Liver (tissue), 9 donors: ENCODE measurements around the gene DPY19L2. TPM values are rescaled to one million over a fixed set of nuclear protein-coding genes. Genes with fewer than 3 reads are reported as not detected.

Experiments
- DNase-seq: peaks from one replicate; pipeline ENCODE4 v3.0.0-alpha.2; 2017; ENCODE audit warnings: low spot score
- H3K27ac ChIP-seq, 2 donors: one replicate each; pipeline ENCODE4 v1.7.0; 2013; ENCODE audit warnings: inconsistent platforms in 2 of 2, low read length in 2 of 2, control low read depth in 1 of 2, low read depth in 1 of 2, mild to moderate bottlenecking in 1 of 2
- H3K27me3 ChIP-seq, 4 donors: one replicate each; pipeline versions ENCODE4 v1.6.1 to v1.7.0; 2013; ENCODE audit warnings: low read length in 3 of 4, inconsistent platforms in 1 of 4, mild to moderate bottlenecking in 1 of 4, moderate library complexity in 1 of 4; ENCODE audit not compliant: control insufficient read depth in 4 of 4, insufficient read depth in 4 of 4
- H3K36me3 ChIP-seq, 4 donors: one replicate each; pipeline versions ENCODE4 v1.6.1 to v1.7.0; 2013; ENCODE audit warnings: low read length in 3 of 4, mild to moderate bottlenecking in 3 of 4, low read depth in 1 of 4, moderate library complexity in 1 of 4; ENCODE audit not compliant: control insufficient read depth in 4 of 4, insufficient read depth in 3 of 4
- H3K4me1 ChIP-seq, 4 donors: one replicate each; pipeline versions ENCODE4 v1.6.1 to v1.7.0; 2013; ENCODE audit warnings: low read length in 3 of 4, mild to moderate bottlenecking in 3 of 4, moderate library complexity in 1 of 4; ENCODE audit not compliant: control insufficient read depth in 4 of 4, insufficient read depth in 4 of 4
- H3K4me3 ChIP-seq, 3 donors: one replicate each; pipeline versions ENCODE4 v1.6.1 to v1.7.0; 2013; ENCODE audit warnings: low read length in 3 of 3, control low read depth in 1 of 3, low read depth in 1 of 3, mild to moderate bottlenecking in 1 of 3
- H3K9ac ChIP-seq, 2 donors: one replicate each; pipeline ENCODE4 v1.7.0; 2013; ENCODE audit warnings: low read length in 2 of 2, mild to moderate bottlenecking in 2 of 2, moderate library complexity in 2 of 2, control low read depth in 1 of 2, low read depth in 1 of 2
- H3K9me3 ChIP-seq, 4 donors: one replicate each; pipeline versions ENCODE4 v1.6.1 to v1.7.0; 2013; ENCODE audit warnings: low read length in 3 of 4; ENCODE audit not compliant: control insufficient read depth in 4 of 4
- ATF3 ChIP-seq: IDR thresholded peaks from 2 replicates; pipeline ENCODE4 v1.6.1; 2016; ENCODE audit warnings: antibody characterized with exemption
- EGR1 ChIP-seq, 2 donors: IDR thresholded peaks; 2 replicates each; pipeline ENCODE4 v1.6.1; 2016 to 2018; ENCODE audit warnings: antibody characterized with exemption in 2 of 2, low read depth in 2 of 2
- FOXA2 ChIP-seq: IDR thresholded peaks from 2 replicates; pipeline ENCODE4 v1.6.1; 2016; ENCODE audit warnings: antibody characterized with exemption
- GABPA ChIP-seq, 2 donors: IDR thresholded peaks in 1 of 2; conservative IDR thresholded peaks in 1 of 2; 2 replicates each; pipeline ENCODE4 v1.6.1; 2016; ENCODE audit warnings: antibody characterized with exemption in 2 of 2, mild to moderate bottlenecking in 1 of 2, moderate library complexity in 1 of 2
- HNF4A ChIP-seq, 2 donors: conservative IDR thresholded peaks; 2 replicates each; pipeline ENCODE4 v1.6.1; 2016; ENCODE audit warnings: antibody characterized with exemption in 2 of 2, mild to moderate bottlenecking in 2 of 2
- HNF4G ChIP-seq: IDR thresholded peaks from 2 replicates; pipeline ENCODE4 v1.6.1; 2016; ENCODE audit warnings: antibody characterized with exemption
- JUND ChIP-seq, 2 donors: IDR thresholded peaks; 2 replicates each; pipeline ENCODE4 v1.6.1; 2016; ENCODE audit warnings: antibody characterized with exemption in 2 of 2
- NR2F2 ChIP-seq: IDR thresholded peaks from 2 replicates; pipeline ENCODE4 v1.6.1; 2016; ENCODE audit warnings: antibody characterized with exemption
- RAD21 ChIP-seq, 2 donors: IDR thresholded peaks; 2 replicates each; pipeline ENCODE4 v1.6.1; 2016; ENCODE audit warnings: antibody characterized with exemption in 2 of 2, mild to moderate bottlenecking in 2 of 2
- REST ChIP-seq: IDR thresholded peaks from 2 replicates; pipeline ENCODE4 v1.6.1; 2016; ENCODE audit warnings: antibody characterized with exemption, mild to moderate bottlenecking
- SP1 ChIP-seq: IDR thresholded peaks from 2 replicates; pipeline ENCODE4 v1.6.1; 2018; ENCODE audit warnings: antibody characterized with exemption, mild to moderate bottlenecking
- TAF1 ChIP-seq: conservative IDR thresholded peaks from 2 replicates; pipeline ENCODE4 v1.6.1; 2016; ENCODE audit warnings: antibody characterized with exemption, mild to moderate bottlenecking
- YY1 ChIP-seq: IDR thresholded peaks from 2 replicates; pipeline ENCODE4 v1.6.1; 2016; ENCODE audit warnings: antibody characterized with exemption, mild to moderate bottlenecking
- WGBS: extraction: QIAGEN DNeasy Blood & Tissue Kit; methylation state at CpG from one replicate; pipeline ENCODE4 v1.1.7; 2013; 5-methylcytosine and 5-hydroxymethylcytosine counted together
- polyA plus RNA-seq, 2 donors: library from polyadenylated mRNA; stranded (reverse) in 1 of 2; unstranded in 1 of 2; fragments of 200-250 nt in 1 of 2; fragments of >200 nt in 1 of 2; fragmentation: Nextera tagmentation in 1 of 2; extraction: Ambion mirVana in 1 of 2; gene quantifications; one replicate each; pipeline versions ENCODE4 v1.2.1 to v1.2.3, GENCODE V29; 2013 to 2015
- total RNA-seq, 2 donors: library from RNA; depleted of rRNA; stranded (reverse); fragments of >200 nt; gene quantifications; one replicate each; pipeline ENCODE4 v1.2.3, GENCODE V29; 2014
- TF ChIP-seq, protein P1 (sequence below): fragments of 150-350 bp; IDR thresholded peaks from 2 replicates; pipeline ENCODE4 v1.5.1; 2017; ENCODE audit warnings: improper control_type of control experiment, low read depth, low read length; ENCODE audit not compliant: missing input control
- TF ChIP-seq, protein P2 (sequence below): IDR thresholded peaks from 2 replicates; pipeline ENCODE4 v1.6.1; 2016; ENCODE audit warnings: antibody characterized with exemption
- TF ChIP-seq, protein P3 (sequence below): IDR thresholded peaks from 2 replicates; pipeline ENCODE4 v1.6.1; 2016; ENCODE audit warnings: antibody characterized with exemption
- donor health status: healthy.
- donor health status: healthy.
- donor health status: healthy.
- donor health status: healthy.
- donor health status: healthy.

Gene DPY19L2
- total and polyA plus RNA-seq, 4 donors: 0.13 to 2.8 (median 0.32) TPM

DNA sequence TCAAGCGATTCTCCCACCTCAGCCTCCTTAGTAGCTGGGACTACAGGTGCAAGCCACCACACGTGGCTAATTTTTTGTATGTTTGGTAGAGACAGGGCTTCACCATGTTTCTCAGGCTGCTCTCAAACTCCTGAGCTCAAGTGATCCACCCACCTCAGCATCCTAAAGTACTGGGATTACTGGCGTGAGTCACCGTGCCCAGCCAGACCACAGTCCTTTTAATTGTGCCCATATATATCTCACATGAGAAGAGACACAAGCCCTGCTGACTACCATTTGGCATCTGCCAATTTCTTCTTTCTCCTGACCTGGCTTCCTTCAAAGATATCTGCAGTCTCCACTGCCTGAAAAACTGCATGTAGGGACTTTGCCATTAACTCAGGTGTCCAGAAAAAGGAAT lies 142.5 kb downstream of the DPY19L2 start:
- Histone ChIP-seq H3K36me3 (no peaks in the 10 kb centered on the region), H3K9ac (no peak overlapping the region), H3K4me1 (no peaks in the 10 kb centered on the region), H3K4me3 (no peak overlapping the region), H3K9me3 (no peaks in the 10 kb centered on the region), H3K27ac (no peak overlapping the region), H3K27me3 (no peaks in the 10 kb centered on the region)
- WGBS: 92% methylated on average over 4 of the region's 4 CpGs
- no peak for TF ChIP-seq YY1
- no peak for TF ChIP-seq EGR1 (IDR thresholded peaks at IDR 0.05; ENCODE audit: low read depth in 2 of 2)
- TF ChIP-seq FOXA2: no peak
- TF ChIP-seq JUND (IDR thresholded peaks at IDR 0.05): no peak
- TF ChIP-seq TAF1: no peak
- TF ChIP-seq, protein P1, sequence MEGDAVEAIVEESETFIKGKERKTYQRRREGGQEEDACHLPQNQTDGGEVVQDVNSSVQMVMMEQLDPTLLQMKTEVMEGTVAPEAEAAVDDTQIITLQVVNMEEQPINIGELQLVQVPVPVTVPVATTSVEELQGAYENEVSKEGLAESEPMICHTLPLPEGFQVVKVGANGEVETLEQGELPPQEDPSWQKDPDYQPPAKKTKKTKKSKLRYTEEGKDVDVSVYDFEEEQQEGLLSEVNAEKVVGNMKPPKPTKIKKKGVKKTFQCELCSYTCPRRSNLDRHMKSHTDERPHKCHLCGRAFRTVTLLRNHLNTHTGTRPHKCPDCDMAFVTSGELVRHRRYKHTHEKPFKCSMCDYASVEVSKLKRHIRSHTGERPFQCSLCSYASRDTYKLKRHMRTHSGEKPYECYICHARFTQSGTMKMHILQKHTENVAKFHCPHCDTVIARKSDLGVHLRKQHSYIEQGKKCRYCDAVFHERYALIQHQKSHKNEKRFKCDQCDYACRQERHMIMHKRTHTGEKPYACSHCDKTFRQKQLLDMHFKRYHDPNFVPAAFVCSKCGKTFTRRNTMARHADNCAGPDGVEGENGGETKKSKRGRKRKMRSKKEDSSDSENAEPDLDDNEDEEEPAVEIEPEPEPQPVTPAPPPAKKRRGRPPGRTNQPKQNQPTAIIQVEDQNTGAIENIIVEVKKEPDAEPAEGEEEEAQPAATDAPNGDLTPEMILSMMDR: no peak
- no peak for DNase-seq

DNA sequence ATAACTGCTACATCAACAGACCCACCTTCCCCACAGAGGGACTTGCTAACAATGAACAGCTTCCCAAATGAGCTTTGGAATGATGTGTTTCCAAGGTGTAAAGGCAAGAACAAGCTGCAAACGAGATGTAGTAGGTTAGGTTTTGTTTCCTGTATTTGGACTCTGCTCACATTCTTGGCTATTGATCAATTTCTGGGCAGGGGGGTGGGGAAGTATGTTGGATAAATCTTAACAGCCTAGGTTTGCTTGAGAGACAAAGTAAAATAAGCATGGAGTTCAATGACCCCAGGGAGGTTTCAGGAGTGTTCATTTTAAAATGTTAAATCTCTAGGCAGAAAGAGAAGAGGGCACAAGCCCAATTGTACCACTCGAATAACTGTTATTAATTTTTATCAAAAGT lies 146.6 kb downstream of the DPY19L2 start:
- Histone ChIP-seq H3K36me3 (no peaks in the 10 kb centered on the region), H3K4me1 (no peaks in the 10 kb centered on the region), H3K27ac (no peak overlapping the region), H3K27me3 (no peaks in the 10 kb centered on the region), H3K9ac (no peak overlapping the region), H3K4me3 (no peak overlapping the region), H3K9me3 (no peaks in the 10 kb centered on the region)
- WGBS: 44% methylated on average over 2 of the region's 2 CpGs
- TF ChIP-seq EGR1 (IDR thresholded peaks at IDR 0.05; ENCODE audit: low read depth in 2 of 2) (no peak), GABPA (IDR thresholded peaks at IDR 0.05 in 1 of 2, conservative IDR thresholded peaks at IDR 0.05 in 1 of 2) (no peak), HNF4G (no peak), ATF3 (no peak), NR2F2 (no peak), SP1 (no peak), RAD21 (IDR thresholded peaks at IDR 0.05) (no peak), YY1 (no peak), REST (no peak), HNF4A (conservative IDR thresholded peaks at IDR 0.05) (no peak)
- TF ChIP-seq, protein P1: no peak
- TF ChIP-seq, protein P2, sequence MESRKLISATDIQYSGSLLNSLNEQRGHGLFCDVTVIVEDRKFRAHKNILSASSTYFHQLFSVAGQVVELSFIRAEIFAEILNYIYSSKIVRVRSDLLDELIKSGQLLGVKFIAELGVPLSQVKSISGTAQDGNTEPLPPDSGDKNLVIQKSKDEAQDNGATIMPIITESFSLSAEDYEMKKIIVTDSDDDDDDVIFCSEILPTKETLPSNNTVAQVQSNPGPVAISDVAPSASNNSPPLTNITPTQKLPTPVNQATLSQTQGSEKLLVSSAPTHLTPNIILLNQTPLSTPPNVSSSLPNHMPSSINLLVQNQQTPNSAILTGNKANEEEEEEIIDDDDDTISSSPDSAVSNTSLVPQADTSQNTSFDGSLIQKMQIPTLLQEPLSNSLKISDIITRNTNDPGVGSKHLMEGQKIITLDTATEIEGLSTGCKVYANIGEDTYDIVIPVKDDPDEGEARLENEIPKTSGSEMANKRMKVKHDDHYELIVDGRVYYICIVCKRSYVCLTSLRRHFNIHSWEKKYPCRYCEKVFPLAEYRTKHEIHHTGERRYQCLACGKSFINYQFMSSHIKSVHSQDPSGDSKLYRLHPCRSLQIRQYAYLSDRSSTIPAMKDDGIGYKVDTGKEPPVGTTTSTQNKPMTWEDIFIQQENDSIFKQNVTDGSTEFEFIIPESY: no peak
- TF ChIP-seq, protein P3, sequence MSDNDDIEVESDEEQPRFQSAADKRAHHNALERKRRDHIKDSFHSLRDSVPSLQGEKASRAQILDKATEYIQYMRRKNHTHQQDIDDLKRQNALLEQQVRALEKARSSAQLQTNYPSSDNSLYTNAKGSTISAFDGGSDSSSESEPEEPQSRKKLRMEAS: no peak
- no peak for DNase-seq
